ENCODE measurements around the gene ZNG1A.
"Not testable (repeated sequence)": the region's sequence is repeated elsewhere in the genome, so short reads cannot be mapped to it uniquely, and the experiment has no call there.

Gene ZNG1A

GRCh38 chr9:139880-140279, 39.0 kb downstream of the ZNG1A start:
- CTCF ChIA-PET: not testable (repeated sequence)

GRCh38 chr9:117995-118467, 60.8 kb downstream of the ZNG1A start, which contains the start of gene FOXD4:
FOXD4 (minus strand) TSS chr9:118417; CDS start chr9:118119, 298 bp downstream.
- DNase-seq (ENCODE audit: extremely low spot score); POLR2A ChIA-PET; CTCF ChIA-PET: not testable (repeated sequence)

More at GRCh38 chr9:139880-140279, 39.0 kb downstream of the ZNG1A start:
- DNase-seq (ENCODE audit: extremely low spot score); POLR2A ChIA-PET: not testable (repeated sequence)

- DNase-seq (ENCODE audit: extremely low spot score); CTCF ChIA-PET; POLR2A ChIA-PET: not testable (repeated sequence)
Measured at GRCh38 chr9:117144-117994, 61.5 kb downstream of the ZNG1A start.

- POLR2A ChIA-PET; CTCF ChIA-PET; DNase-seq (ENCODE audit: extremely low spot score): not testable (repeated sequence)
Measured at GRCh38 chr9:116239-117077, 62.4 kb downstream of the ZNG1A start.

GRCh38 chr9:115118-115451, 63.8 kb downstream of the ZNG1A start:
- DNase-seq (ENCODE audit: extremely low spot score); CTCF ChIA-PET; POLR2A ChIA-PET: not testable (repeated sequence)

GRCh38 chr9:114267-115117, 64.4 kb downstream of the ZNG1A start:
- DNase-seq (ENCODE audit: extremely low spot score); CTCF ChIA-PET; POLR2A ChIA-PET: not testable (repeated sequence)

- POLR2A ChIA-PET: not testable (repeated sequence)
- DNase-seq (ENCODE audit: extremely low spot score): peak; percentile 6
Measured at GRCh38 chr9:113468-114266, 65.2 kb downstream of the ZNG1A start.

GRCh38 chr9:112589-113467, 66.0 kb downstream of the ZNG1A start:
- CTCF ChIA-PET; DNase-seq (ENCODE audit: extremely low spot score); POLR2A ChIA-PET: not testable (repeated sequence)

More at GRCh38 chr9:113468-114266, 65.2 kb downstream of the ZNG1A start:
- CTCF ChIA-PET: not testable (repeated sequence)

- DNase-seq (ENCODE audit: extremely low spot score); POLR2A ChIA-PET; CTCF ChIA-PET: not testable (repeated sequence)
Measured at GRCh38 chr9:110672-111071, 68.2 kb downstream of the ZNG1A start.

GRCh38 chr9:109540-109939, 69.3 kb downstream of the ZNG1A start:
- CTCF ChIA-PET; POLR2A ChIA-PET; DNase-seq (ENCODE audit: extremely low spot score): not testable (repeated sequence)

- DNase-seq (ENCODE audit: extremely low spot score); CTCF ChIA-PET; POLR2A ChIA-PET: not testable (repeated sequence)
Measured at GRCh38 chr9:108742-109495, 69.9 kb downstream of the ZNG1A start.

GRCh38 chr9:105991-106390, 72.9 kb downstream of the ZNG1A start:
- CTCF ChIA-PET; POLR2A ChIA-PET; DNase-seq (ENCODE audit: extremely low spot score): not testable (repeated sequence)

GRCh38 chr9:100430-100829, 78.4 kb downstream of the ZNG1A start:
- CTCF ChIA-PET; DNase-seq (ENCODE audit: extremely low spot score); POLR2A ChIA-PET: not testable (repeated sequence)

- DNase-seq (ENCODE audit: extremely low spot score); POLR2A ChIA-PET; CTCF ChIA-PET: not testable (repeated sequence)
Measured at GRCh38 chr9:99867-100266, 79.0 kb downstream of the ZNG1A start.

GRCh38 chr9:98775-99174, 80.1 kb downstream of the ZNG1A start:
- DNase-seq (ENCODE audit: extremely low spot score); CTCF ChIA-PET; POLR2A ChIA-PET: not testable (repeated sequence)

- DNase-seq (ENCODE audit: extremely low spot score); POLR2A ChIA-PET; CTCF ChIA-PET: not testable (repeated sequence)
Measured at GRCh38 chr9:94992-95391, 83.9 kb downstream of the ZNG1A start.

All from HEK293T (cell line).